GM21529 (cell line): ENCODE data around the gene SOX2.
"Not testable (repeated sequence)": the region's sequence is repeated elsewhere in the genome, so short reads cannot be mapped to it uniquely, and the experiment has no call there.

Source experiments
- ATAC-seq: cut with Tn5 transposase; IDR thresholded peaks from one replicate; pipeline ENCODE4 v1.9.1; 2021; ENCODE audit not compliant: unreplicated experiment

SOX2 gene

GRCh38 chr3:181756645-181757297 is 45.0 kb downstream of the SOX2 start:
- no peak for ATAC-seq

DNA sequence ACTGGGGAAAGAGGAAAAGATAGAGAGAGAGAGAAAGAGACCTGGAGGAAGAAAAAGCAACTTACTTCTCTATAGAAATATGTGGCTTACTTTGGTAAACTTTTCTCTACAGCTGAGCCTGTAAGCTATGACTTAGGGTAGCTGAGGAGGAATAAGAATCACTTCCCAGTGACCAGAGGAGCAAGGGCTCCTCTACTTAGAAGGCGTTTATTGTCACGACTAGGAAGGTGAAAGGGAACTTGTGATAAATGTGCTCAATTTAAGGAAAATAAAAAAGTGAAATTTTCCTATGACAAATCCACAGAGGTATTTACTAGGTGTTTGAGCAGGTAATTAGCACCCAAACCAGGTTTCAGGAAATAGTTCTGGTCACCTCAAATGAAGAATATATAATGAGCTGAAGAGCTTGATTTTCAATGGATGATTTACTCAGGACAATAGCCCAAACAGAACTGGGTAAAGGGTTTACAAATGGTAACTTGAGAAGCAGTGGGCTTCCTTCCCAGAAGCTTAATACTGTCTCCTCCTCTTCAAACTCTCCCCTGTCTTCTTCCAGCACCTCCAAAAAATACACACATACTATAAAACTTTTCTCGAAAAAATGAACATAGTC is 46.1 kb downstream of the SOX2 start:
- no peak for ATAC-seq

DNA sequence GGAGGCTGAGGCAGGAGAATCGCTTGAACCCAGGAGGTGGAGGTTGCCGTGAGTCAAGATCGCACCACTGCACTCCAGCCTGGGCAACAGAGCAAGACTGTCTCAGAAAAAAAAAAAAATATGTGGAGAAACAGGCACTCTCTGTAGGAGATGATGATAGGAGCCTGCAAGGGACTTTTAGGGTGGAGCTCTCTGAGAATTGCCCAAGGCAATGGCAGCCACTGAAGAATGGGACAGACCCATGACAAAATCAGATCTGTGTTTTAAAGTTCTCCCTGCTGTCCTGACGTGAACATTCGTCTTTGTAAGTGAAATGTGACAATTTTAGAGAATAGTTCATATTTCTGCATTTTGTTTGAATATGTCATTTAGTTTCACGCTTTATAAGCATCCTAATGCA is 50.2 kb downstream of the SOX2 start:
- no peak for ATAC-seq

- not testable (repeated sequence) for ATAC-seq
Measured at GRCh38 chr3:181764033-181764432, 52.3 kb downstream of the SOX2 start.
